Loucy (cell line): ENCODE results near the gene MPZL1.

Source experiments
- CTCF ChIP-seq: fragments of 200-600 bp; sonication (generic); conservative IDR thresholded peaks from 2 replicates; pipeline ENCODE4 v1.5.1; 2014; ENCODE audit warnings: mild to moderate bottlenecking, antibody characterized with exemption, low read length
- EZH2phosphoT487 ChIP-seq: fragments of 200-600 bp; IDR thresholded peaks from 2 replicates; pipeline ENCODE4 v1.6.1; 2018; ENCODE audit warnings: antibody characterized with exemption, mild to moderate bottlenecking, moderate library complexity, borderline replicate concordance

- TF ChIP-seq CTCF (no peak), EZH2phosphoT487 (no peak)
Observed at GRCh38 chr1:167821969-167822685, 100.3 kb downstream of the MPZL1 start.
